ENCODE data around the gene SPON1.
A peak's percentile ranks its signal among the peaks of the same experiment; 100 is the strongest.

Gene SPON1

GRCh38 chr11:14255238-14255534 is 292.7 kb downstream of the SPON1 start:
- Histone ChIP-seq H3K79me1 (replicated peaks; ENCODE audit: low read length, poor library complexity, severe bottlenecking) (no peaks in the 10 kb centered on the region), H3K9ac (ENCODE audit: low read length) (no peak overlapping the region), H2BK12ac (ENCODE audit: low read length in 2 of 2) (no peak overlapping the region), H3K4me1 (ENCODE audit: control insufficient read depth, insufficient read depth, low read depth, low read length) (peaks cover 15% of the 10 kb centered on the region), H2BK5ac (ENCODE audit: low read depth, low read length, poor library complexity, severe bottlenecking) (no peak overlapping the region), H3K36me3 (ENCODE audit: control insufficient read depth in 1 of 2, insufficient read depth in 2 of 2, low read depth in 1 of 2, low read length in 2 of 2) (peaks cover 0 to 16% of the 10 kb centered on the region in 2 experiments), H3K18ac (ENCODE audit: low read depth in 1 of 2, low read length in 2 of 2) (no peak overlapping the region), H3K27me3 (ENCODE audit: control insufficient read depth in 1 of 2, insufficient read depth in 1 of 2, low read length in 2 of 2) (peaks cover 0 to 20% of the 10 kb centered on the region in 2 experiments), H2AFZ (ENCODE audit: low read depth, low read length) (no peak overlapping the region), H3K4me2 (ENCODE audit: low read length, poor library complexity, severe bottlenecking) (no peak overlapping the region), H3K27ac (ENCODE audit: low read length, poor library complexity, severe bottlenecking) (no peak overlapping the region), H4K8ac (ENCODE audit: low read length) (no peak overlapping the region), H2BK15ac (ENCODE audit: low read depth, poor library complexity, severe bottlenecking) (no peak overlapping the region), H4K91ac (ENCODE audit: low read length) (no peak overlapping the region), H3K9me3 (ENCODE audit: control insufficient read depth, low read length) (no peaks in the 10 kb centered on the region), H3K4me3 (ENCODE audit: insufficient read depth in 1 of 2, low read depth in 1 of 2, low read length in 2 of 2) (no peak overlapping the region), H2BK120ac (ENCODE audit: low read depth, low read length) (no peak overlapping the region), H2AK5ac (ENCODE audit: low read length, severe bottlenecking) (no peak overlapping the region), H3K4ac (ENCODE audit: low read depth in 1 of 2, low read length in 2 of 2) (no peak overlapping the region), H3K14ac (ENCODE audit: low read length in 2 of 2) (no peak overlapping the region), H3K23ac (ENCODE audit: low read length in 2 of 2) (no peak overlapping the region)
- DNase-seq, result no peak
- WGBS, result 50% methylated on average over 2 of the region's 2 CpGs

DNA sequence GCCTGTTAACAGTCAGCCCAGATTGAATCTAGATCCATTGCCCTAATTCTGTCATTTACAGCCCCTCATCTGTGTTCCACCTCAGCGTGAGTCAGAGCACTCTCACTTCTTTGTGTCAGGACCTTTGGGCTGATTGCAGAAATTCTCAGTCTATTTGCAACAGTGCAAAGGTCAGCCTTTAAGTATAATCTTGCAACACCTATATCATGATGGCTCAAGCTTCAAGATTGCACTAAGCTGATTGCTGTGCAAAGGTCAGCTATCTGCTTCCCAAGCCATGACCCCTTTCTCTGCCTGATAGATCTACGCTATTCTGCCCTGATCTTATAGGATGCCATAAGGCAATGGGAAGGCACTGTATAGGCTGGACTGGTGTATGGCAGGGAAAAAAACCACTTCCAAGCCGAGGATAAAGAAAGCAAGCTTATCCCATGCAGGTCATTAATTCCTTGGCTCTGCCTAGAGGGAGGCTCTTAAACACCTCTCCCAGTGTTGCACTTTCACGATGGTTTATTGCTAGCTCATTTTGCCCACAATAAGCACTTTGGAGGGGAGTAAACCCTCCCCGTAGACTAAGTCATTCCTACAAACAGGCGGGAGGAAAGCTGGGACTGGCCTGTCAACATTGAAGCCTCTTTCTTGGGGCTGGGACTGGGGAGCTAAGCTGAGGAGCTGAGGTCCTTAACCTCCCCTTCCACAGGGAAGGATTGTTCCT is 295.9 kb downstream of the SPON1 start:
- Histone ChIP-seq H3K36me3 (ENCODE audit: control insufficient read depth in 1 of 2, insufficient read depth in 2 of 2, low read depth in 1 of 2, low read length in 2 of 2) (peaks cover 5 to 25% of the 10 kb centered on the region in 2 experiments), H2BK12ac (ENCODE audit: low read length in 2 of 2) (no peak overlapping the region), H3K79me1 (replicated peaks; ENCODE audit: low read length, poor library complexity, severe bottlenecking) (no peaks in the 10 kb centered on the region), H2AK5ac (ENCODE audit: low read length, severe bottlenecking) (no peak overlapping the region), H3K18ac (ENCODE audit: low read depth in 1 of 2, low read length in 2 of 2) (no peak overlapping the region), H3K27me3 (ENCODE audit: control insufficient read depth in 1 of 2, insufficient read depth in 1 of 2, low read length in 2 of 2) (peaks cover 0 to 6% of the 10 kb centered on the region in 2 experiments), H3K4ac (ENCODE audit: low read depth in 1 of 2, low read length in 2 of 2) (no peak overlapping the region), H2BK120ac (ENCODE audit: low read depth, low read length) (no peak overlapping the region), H4K91ac (ENCODE audit: low read length) (no peak overlapping the region), H3K14ac (ENCODE audit: low read length in 2 of 2) (no peak overlapping the region), H2AFZ (ENCODE audit: low read depth, low read length) (no peak overlapping the region), H3K4me3 (ENCODE audit: insufficient read depth in 1 of 2, low read depth in 1 of 2, low read length in 2 of 2) (no peak overlapping the region), H3K23ac (ENCODE audit: low read length in 2 of 2) (no peak overlapping the region), H2BK15ac (ENCODE audit: low read depth, poor library complexity, severe bottlenecking) (no peak overlapping the region), H3K4me1 (ENCODE audit: control insufficient read depth, insufficient read depth, low read depth, low read length) (peaks cover 15% of the 10 kb centered on the region), H3K4me2 (ENCODE audit: low read length, poor library complexity, severe bottlenecking) (no peak overlapping the region), H3K27ac (ENCODE audit: low read length, poor library complexity, severe bottlenecking) (no peak overlapping the region), H3K9me3 (ENCODE audit: control insufficient read depth, low read length) (no peaks in the 10 kb centered on the region), H4K8ac (ENCODE audit: low read length) (no peak overlapping the region), H3K9ac (ENCODE audit: low read length) (no peak overlapping the region), H2BK5ac (ENCODE audit: low read depth, low read length, poor library complexity, severe bottlenecking) (no peak overlapping the region)
- WGBS, result 21% methylated on average over 4 of the region's 6 CpGs
- DNase-seq, result peak; percentile 73

- H3K23ac ChIP-seq (ENCODE audit: low read length in 2 of 2), result no peak overlapping the region
- H3K14ac ChIP-seq (ENCODE audit: low read length in 2 of 2), result peak overlapping the region in 1 of 2 experiments; percentile 86
- H2BK5ac ChIP-seq (ENCODE audit: low read depth, low read length, poor library complexity, severe bottlenecking), result no peak overlapping the region
- H3K27ac ChIP-seq (ENCODE audit: low read length, poor library complexity, severe bottlenecking), result no peak overlapping the region
- no peak for DNase-seq
- H2AK5ac ChIP-seq (ENCODE audit: low read length, severe bottlenecking), result no peak overlapping the region
- H3K18ac ChIP-seq (ENCODE audit: low read depth in 1 of 2, low read length in 2 of 2), result no peak overlapping the region
- H2BK15ac ChIP-seq (ENCODE audit: low read depth, poor library complexity, severe bottlenecking), result no peak overlapping the region
- H3K36me3 ChIP-seq (ENCODE audit: control insufficient read depth in 1 of 2, insufficient read depth in 2 of 2, low read depth in 1 of 2, low read length in 2 of 2), result peaks cover 5 to 29% of the 10 kb centered on the region in 2 experiments
- no peak overlapping the region for H3K9ac ChIP-seq (ENCODE audit: low read length)
- no peak overlapping the region for H4K8ac ChIP-seq (ENCODE audit: low read length)
- no peak overlapping the region for H4K91ac ChIP-seq (ENCODE audit: low read length)
- H3K4me2 ChIP-seq (ENCODE audit: low read length, poor library complexity, severe bottlenecking), result no peak overlapping the region
- H3K4ac ChIP-seq (ENCODE audit: low read depth in 1 of 2, low read length in 2 of 2), result no peak overlapping the region
- H2AFZ ChIP-seq (ENCODE audit: low read depth, low read length), result no peak overlapping the region
- no peak overlapping the region for H2BK12ac ChIP-seq (ENCODE audit: low read length in 2 of 2)
- 93% methylated on average over 37 of the region's 38 CpGs for WGBS
- no peak overlapping the region for H2BK120ac ChIP-seq (ENCODE audit: low read depth, low read length)
- no peak overlapping the region for H3K4me3 ChIP-seq (ENCODE audit: insufficient read depth in 1 of 2, low read depth in 1 of 2, low read length in 2 of 2)
- H3K9me3 ChIP-seq (ENCODE audit: control insufficient read depth, low read length), result no peaks in the 10 kb centered on the region
- H3K27me3 ChIP-seq (ENCODE audit: control insufficient read depth in 1 of 2, insufficient read depth in 1 of 2, low read length in 2 of 2), result peaks cover 0 to 6% of the 10 kb centered on the region in 2 experiments
- H3K79me1 ChIP-seq (replicated peaks; ENCODE audit: low read length, poor library complexity, severe bottlenecking), result no peaks in the 10 kb centered on the region
- peaks cover 15% of the 10 kb centered on the region for H3K4me1 ChIP-seq (ENCODE audit: control insufficient read depth, insufficient read depth, low read depth, low read length)
These were observed 296.8 kb downstream of the SPON1 start for GRCh38 chr11:14259186-14259784.

DNA sequence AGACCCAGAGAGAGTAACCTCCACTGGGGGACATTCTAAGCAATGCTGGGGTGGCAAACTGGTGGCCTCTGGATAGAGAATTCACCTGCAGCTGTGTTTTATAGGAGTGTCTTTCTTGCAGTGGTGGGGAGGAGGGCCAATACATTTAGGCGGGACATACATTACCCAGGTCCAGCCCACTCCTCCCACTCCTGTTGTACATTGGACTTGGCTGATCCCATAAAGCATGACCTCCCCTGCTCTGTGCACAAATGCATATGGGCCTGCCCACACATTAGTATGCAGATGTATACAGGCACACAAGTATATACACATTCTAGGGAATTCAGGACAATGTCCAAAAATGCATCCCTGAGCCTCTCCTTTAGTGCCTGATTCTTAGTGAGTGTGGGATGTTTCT is 297.4 kb downstream of the SPON1 start:
- no peak overlapping the region for H2BK12ac ChIP-seq (ENCODE audit: low read length in 2 of 2)
- H3K9ac ChIP-seq (ENCODE audit: low read length), result no peak overlapping the region
- H2AFZ ChIP-seq (ENCODE audit: low read depth, low read length), result no peak overlapping the region
- H2AK5ac ChIP-seq (ENCODE audit: low read length, severe bottlenecking), result no peak overlapping the region
- no peak overlapping the region for H3K4me2 ChIP-seq (ENCODE audit: low read length, poor library complexity, severe bottlenecking)
- no peak overlapping the region for H3K27ac ChIP-seq (ENCODE audit: low read length, poor library complexity, severe bottlenecking)
- H3K4me3 ChIP-seq (ENCODE audit: insufficient read depth in 1 of 2, low read depth in 1 of 2, low read length in 2 of 2), result no peak overlapping the region
- H3K23ac ChIP-seq (ENCODE audit: low read length in 2 of 2), result no peak overlapping the region
- no peak overlapping the region for H3K14ac ChIP-seq (ENCODE audit: low read length in 2 of 2)
- no peak overlapping the region for H3K18ac ChIP-seq (ENCODE audit: low read depth in 1 of 2, low read length in 2 of 2)
- DNase-seq, result no peak
- peaks cover 12% of the 10 kb centered on the region for H3K4me1 ChIP-seq (ENCODE audit: control insufficient read depth, insufficient read depth, low read depth, low read length)
- 100% methylated on average over 1 of the region's 1 CpG for WGBS
- H4K8ac ChIP-seq (ENCODE audit: low read length), result no peak overlapping the region
- peaks cover 0 to under 1% of the 10 kb centered on the region in 2 experiments for H3K27me3 ChIP-seq (ENCODE audit: control insufficient read depth in 1 of 2, insufficient read depth in 1 of 2, low read length in 2 of 2)
- no peak overlapping the region for H2BK5ac ChIP-seq (ENCODE audit: low read depth, low read length, poor library complexity, severe bottlenecking)
- H2BK15ac ChIP-seq (ENCODE audit: low read depth, poor library complexity, severe bottlenecking), result no peak overlapping the region
- no peak overlapping the region for H4K91ac ChIP-seq (ENCODE audit: low read length)
- no peaks in the 10 kb centered on the region for H3K79me1 ChIP-seq (replicated peaks; ENCODE audit: low read length, poor library complexity, severe bottlenecking)
- H3K4ac ChIP-seq (ENCODE audit: low read depth in 1 of 2, low read length in 2 of 2), result no peak overlapping the region
- peaks cover 6 to 35% of the 10 kb centered on the region in 2 experiments for H3K36me3 ChIP-seq (ENCODE audit: control insufficient read depth in 1 of 2, insufficient read depth in 2 of 2, low read depth in 1 of 2, low read length in 2 of 2)
- H2BK120ac ChIP-seq (ENCODE audit: low read depth, low read length), result no peak overlapping the region
- H3K9me3 ChIP-seq (ENCODE audit: control insufficient read depth, low read length), result no peaks in the 10 kb centered on the region
